ENCODE data around the gene MYZAP.

DNA sequence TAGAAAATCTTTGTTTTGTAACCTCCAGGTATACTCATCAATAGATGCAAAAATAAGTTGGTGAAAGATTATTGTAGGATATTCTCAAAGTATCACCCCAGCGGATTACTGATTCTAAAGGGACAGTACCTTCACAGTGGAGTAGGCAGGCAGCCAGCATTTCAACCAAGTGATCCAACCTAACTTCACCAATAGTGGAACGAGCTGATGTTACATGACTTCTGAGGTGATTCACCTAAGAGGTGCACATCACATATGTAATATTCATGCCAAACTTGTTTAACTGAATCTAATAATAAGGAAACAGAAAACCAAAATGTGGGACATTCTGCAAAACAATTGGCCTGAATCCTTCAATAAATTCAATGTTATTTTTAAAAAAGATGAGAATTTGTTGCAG lies 14.3 kb downstream of the MYZAP start:
- TF ChIP-seq, protein P1, sequence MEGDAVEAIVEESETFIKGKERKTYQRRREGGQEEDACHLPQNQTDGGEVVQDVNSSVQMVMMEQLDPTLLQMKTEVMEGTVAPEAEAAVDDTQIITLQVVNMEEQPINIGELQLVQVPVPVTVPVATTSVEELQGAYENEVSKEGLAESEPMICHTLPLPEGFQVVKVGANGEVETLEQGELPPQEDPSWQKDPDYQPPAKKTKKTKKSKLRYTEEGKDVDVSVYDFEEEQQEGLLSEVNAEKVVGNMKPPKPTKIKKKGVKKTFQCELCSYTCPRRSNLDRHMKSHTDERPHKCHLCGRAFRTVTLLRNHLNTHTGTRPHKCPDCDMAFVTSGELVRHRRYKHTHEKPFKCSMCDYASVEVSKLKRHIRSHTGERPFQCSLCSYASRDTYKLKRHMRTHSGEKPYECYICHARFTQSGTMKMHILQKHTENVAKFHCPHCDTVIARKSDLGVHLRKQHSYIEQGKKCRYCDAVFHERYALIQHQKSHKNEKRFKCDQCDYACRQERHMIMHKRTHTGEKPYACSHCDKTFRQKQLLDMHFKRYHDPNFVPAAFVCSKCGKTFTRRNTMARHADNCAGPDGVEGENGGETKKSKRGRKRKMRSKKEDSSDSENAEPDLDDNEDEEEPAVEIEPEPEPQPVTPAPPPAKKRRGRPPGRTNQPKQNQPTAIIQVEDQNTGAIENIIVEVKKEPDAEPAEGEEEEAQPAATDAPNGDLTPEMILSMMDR (conservative IDR thresholded peaks at IDR 0.05): no peak
- no peak for TF ChIP-seq EZH2 (IDR thresholded peaks at IDR 0.05; ENCODE audit: low read depth)

Data from PC-9 (cell line).